Psoas muscle (tissue), 8 donors: ENCODE results near the gene DSCAM. TPM values are rescaled to one million over a fixed set of nuclear protein-coding genes. Genes with fewer than 3 reads are reported as not detected.

ENCODE experiments used
- ATAC-seq, 4 donors: fragments of 200-7000 bp; cut with Tn5 transposase; one replicate each; pipeline ENCODE4 v1.9.1; 2020; ENCODE audit warnings: moderate library complexity in 3 of 4, mild to moderate bottlenecking in 2 of 4
- DNase-seq, 2 donors: peaks; one replicate each; pipeline ENCODE4 v3.0.0-alpha.2; 2020
- H3K27ac ChIP-seq: fragments of 200-600 bp; one replicate; pipeline ENCODE4 v1.8.0; 2022
- H3K27me3 ChIP-seq, 3 donors: fragments of 200-600 bp in 1 of 3; one replicate each; pipeline versions ENCODE4 v1.6.1 to v1.8.0; 2013 to 2022; ENCODE audit warnings: low read length in 2 of 3, mild to moderate bottlenecking in 2 of 3, moderate library complexity in 1 of 3; ENCODE audit not compliant: insufficient read depth in 3 of 3
- H3K36me3 ChIP-seq, 2 donors: fragments of 200-600 bp in 1 of 2; one replicate each; pipeline versions ENCODE4 v1.6.1 to v1.8.0; 2013 to 2022; ENCODE audit warnings: low read depth in 1 of 2, mild to moderate bottlenecking in 1 of 2, moderate library complexity in 1 of 2; ENCODE audit not compliant: insufficient read depth in 1 of 2
- H3K4me1 ChIP-seq: fragments of 200-600 bp; one replicate; pipeline ENCODE4 v1.8.0; 2022
- H3K4me3 ChIP-seq: fragments of 200-600 bp; one replicate; pipeline ENCODE4 v1.8.0; 2022; ENCODE audit warnings: mild to moderate bottlenecking
- H3K9me3 ChIP-seq: fragments of 200-600 bp; one replicate; pipeline ENCODE4 v1.8.0; 2022
- WGBS, 3 donors: extraction: QIAGEN DNeasy Blood & Tissue Kit; methylation state at CpG; one replicate each; pipeline versions ENCODE4 v1.1.6 to v1.1.7; 2013; 5-methylcytosine and 5-hydroxymethylcytosine counted together
- intact Hi-C, 2 donors: fragments of 100-400 bp; cut with DNase I; formaldehyde crosslinking; loops; one replicate each; pipeline versions ENCODE4 v1.11.0 to v1.14.2; 2022
- polyA plus RNA-seq, 3 donors: library from polyadenylated mRNA; stranded (reverse); fragments of 200-250 nt; gene quantifications; one replicate each; pipeline ENCODE4 v1.2.3, GENCODE V29; 2013
- total RNA-seq, 4 donors: library from RNA; stranded (reverse); fragmentation: NEBNext Ultra II Directional in 2 of 4; extraction: Animal tissue kit (Norgen Biotek cat#: 25700) in 2 of 4; gene quantifications; one replicate each; pipeline versions ENCODE4 v1.2.1 to v1.2.4, GENCODE V29; 2021 to 2023
- TF ChIP-seq, protein P1 (sequence below): fragments of 200-600 bp; IDR thresholded peaks from one replicate; pipeline ENCODE4 v1.8.0; 2022; ENCODE audit warnings: antibody characterized with exemption
- donor health status: healthy with polysubstance abuse.
- donor health status: DM: no; HTN: no; CAD: no; lungs with moderate emphysema.
- donor health status: Bipolar disorder and iron deficiency.
- donor health status: healthy.
- donor health status: DM: yes; HTN: yes; CAD: no.
- donor health status: DM: no; HTN: no; CAD: no.
- donor health status: DM: no; HTN: no; CAD: no.
- donor health status: DM: yes; HTN: yes; CAD: no.

The DSCAM gene
- total and polyA plus RNA-seq, 7 donors = 0.03 to 0.04 TPM; not detected in 5

DNA sequence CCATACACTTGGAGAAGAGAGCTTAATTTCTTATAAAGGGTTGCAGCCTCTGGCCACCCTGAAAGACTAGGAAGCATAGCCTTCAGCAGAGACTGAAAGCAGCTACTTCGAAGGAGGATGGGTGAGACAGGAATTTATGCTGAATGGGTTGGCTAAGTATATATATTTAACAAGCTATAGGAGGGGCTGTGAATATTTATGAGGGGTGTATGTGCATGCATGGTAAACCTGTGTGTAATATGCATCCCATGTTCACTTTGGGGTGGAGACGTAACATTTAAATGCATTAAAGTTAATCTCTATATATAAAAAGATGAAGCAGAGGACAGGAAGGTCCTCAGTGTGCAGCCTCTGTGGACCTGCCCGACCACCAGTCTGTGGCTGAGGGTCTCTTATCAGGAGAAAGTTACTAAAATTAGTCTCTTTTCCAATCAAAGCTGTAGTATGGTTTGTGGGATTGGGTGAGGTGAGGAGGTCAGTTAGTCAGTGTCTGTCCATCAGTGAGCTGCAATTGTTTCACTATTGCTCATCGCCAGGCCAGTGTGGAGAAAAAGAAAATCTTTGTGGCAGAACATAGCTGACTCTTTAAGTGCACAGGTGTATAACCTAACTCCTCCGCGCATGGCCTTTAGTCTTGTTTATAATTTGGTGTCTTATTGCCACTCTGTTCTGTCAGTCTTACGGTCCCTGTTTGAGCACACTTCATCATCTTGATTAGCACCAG, 35.4 kb upstream of the DSCAM start:
- H3K36me3 ChIP-seq = no peaks in the 10 kb centered on the region
- ATAC-seq (no peak), DNase-seq (no peak)
- TF ChIP-seq, protein P1, sequence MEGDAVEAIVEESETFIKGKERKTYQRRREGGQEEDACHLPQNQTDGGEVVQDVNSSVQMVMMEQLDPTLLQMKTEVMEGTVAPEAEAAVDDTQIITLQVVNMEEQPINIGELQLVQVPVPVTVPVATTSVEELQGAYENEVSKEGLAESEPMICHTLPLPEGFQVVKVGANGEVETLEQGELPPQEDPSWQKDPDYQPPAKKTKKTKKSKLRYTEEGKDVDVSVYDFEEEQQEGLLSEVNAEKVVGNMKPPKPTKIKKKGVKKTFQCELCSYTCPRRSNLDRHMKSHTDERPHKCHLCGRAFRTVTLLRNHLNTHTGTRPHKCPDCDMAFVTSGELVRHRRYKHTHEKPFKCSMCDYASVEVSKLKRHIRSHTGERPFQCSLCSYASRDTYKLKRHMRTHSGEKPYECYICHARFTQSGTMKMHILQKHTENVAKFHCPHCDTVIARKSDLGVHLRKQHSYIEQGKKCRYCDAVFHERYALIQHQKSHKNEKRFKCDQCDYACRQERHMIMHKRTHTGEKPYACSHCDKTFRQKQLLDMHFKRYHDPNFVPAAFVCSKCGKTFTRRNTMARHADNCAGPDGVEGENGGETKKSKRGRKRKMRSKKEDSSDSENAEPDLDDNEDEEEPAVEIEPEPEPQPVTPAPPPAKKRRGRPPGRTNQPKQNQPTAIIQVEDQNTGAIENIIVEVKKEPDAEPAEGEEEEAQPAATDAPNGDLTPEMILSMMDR = no peak
- no peaks in the 10 kb centered on the region for H3K4me1 ChIP-seq
- no peak overlapping the region for H3K4me3 ChIP-seq
- 85 to 86% (median 86%) methylated on average over 7 of the region's 7 CpGs for WGBS, 3 donors
- H3K27me3 ChIP-seq = peaks cover 0 to 2% (median 0%) of the 10 kb centered on the region in 3 donors
- no peaks in the 10 kb centered on the region for H3K9me3 ChIP-seq
- intact Hi-C loops = no loop called here
- H3K27ac ChIP-seq = no peak overlapping the region

DNA sequence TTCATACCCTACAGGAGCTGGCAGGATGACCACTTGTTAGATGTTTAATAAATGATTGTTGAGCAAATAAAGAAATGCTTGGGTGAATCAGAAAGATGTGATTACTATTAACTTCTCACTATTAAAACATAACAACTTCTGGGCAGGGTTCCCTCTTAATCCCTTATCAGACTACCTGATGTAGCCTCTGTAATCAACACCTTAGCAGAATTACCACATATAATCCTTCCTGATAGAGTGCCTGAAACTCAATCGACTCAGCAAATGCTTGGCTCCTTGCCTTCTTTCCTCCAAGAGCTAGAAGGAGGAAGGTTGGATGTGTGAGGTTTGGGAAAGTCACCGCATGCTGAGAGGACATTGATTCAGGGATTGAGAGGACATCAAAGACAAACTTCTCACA, 34.8 kb upstream of the DSCAM start:
- Histone ChIP-seq H3K27ac (no peak overlapping the region), H3K4me1 (no peaks in the 10 kb centered on the region), H3K36me3 (no peaks in the 10 kb centered on the region), H3K4me3 (no peak overlapping the region), H3K27me3 (peaks cover 0 to 2% (median 0%) of the 10 kb centered on the region in 3 donors), H3K9me3 (no peaks in the 10 kb centered on the region)
- DNase-seq (no peak), ATAC-seq (no peak)
- TF ChIP-seq, protein P1 = no peak
- intact Hi-C loops = no loop called here
- 62 to 73% (median 67%) methylated on average over 2 of the region's 2 CpGs for WGBS, 3 donors

DNA sequence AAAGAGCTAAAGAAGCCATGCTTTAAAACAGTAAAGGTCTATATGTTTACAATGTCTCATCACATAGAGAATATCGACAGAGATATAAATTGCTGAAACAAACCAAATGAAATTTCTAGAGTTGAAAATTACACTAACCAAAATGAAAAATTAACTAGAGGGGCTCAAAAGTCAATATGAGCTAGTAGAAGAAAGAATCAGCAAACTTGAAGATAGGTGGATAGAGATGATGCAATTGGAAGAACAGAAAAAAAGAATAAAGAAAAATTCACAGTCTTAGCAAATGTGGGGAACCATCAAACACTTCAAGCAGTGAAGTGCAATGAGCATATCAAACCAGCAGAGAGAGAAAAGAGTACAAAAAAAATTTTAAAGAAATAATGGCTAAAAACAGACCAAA, 24.1 kb upstream of the DSCAM start:
- TF ChIP-seq, protein P1 = no peak
- WGBS, 3 donors = 84 to 97% (median 95%) methylated on average over 1 of the region's 1 CpG
- H3K9me3 ChIP-seq = peaks cover 8% of the 10 kb centered on the region
- no peaks in the 10 kb centered on the region for H3K4me1 ChIP-seq
- DNase-seq = no peak
- peaks cover 0 to 3% (median 0%) of the 10 kb centered on the region in 3 donors for H3K27me3 ChIP-seq
- no peaks in the 10 kb centered on the region for H3K36me3 ChIP-seq
- intact Hi-C loops = no loop called here
- no peak overlapping the region for H3K27ac ChIP-seq
- H3K4me3 ChIP-seq = no peak overlapping the region
- no peak for ATAC-seq

DNA sequence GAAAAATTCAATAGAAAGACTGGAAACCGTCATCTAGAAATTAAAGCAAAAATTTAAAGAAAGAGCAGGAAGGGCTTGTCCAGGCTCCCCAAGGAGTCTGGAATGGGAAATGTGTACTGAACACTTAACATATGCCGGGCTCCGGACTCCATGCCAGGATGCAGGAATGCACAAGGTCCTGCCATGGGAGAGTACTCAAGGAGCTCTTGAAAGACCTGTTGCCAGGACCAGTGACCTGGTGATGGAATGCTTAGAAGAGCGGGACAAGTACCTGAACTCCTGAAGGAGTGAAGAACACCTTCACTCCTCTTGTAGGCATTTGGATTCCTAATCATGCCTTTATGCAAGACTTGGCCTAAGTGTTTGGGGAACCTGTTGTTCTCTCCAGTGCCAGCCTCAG, 16.9 kb upstream of the DSCAM start:
- 76 to 77% (median 77%) methylated on average over 4 of the region's 4 CpGs for WGBS, 3 donors
- H3K4me3 ChIP-seq = no peak overlapping the region
- H3K36me3 ChIP-seq = no peaks in the 10 kb centered on the region
- H3K27me3 ChIP-seq = peaks cover 0 to 3% (median 0%) of the 10 kb centered on the region in 3 donors
- H3K27ac ChIP-seq = no peak overlapping the region
- no peaks in the 10 kb centered on the region for H3K9me3 ChIP-seq
- no peak for ATAC-seq
- no peaks in the 10 kb centered on the region for H3K4me1 ChIP-seq
- DNase-seq = no peak
- intact Hi-C loops = no loop called here
- TF ChIP-seq, protein P1 = no peak

DNA sequence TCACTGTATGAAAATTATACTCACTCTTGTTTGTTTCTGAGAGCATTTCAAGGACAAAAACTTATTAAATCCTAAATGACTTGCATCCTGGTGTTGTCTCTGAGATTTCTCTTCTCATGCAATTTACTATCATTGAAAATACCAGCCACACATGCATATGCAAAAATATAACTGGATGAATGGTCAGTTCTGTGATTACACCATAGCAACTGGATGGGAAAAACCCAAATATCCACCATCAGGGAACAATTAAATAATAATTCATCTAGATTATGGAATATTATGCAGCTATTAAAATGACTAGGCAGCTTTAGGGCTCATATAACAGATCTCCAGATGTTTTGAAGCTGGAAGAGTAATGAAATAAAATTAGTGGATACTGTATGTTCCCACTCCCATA, 11.6 kb upstream of the DSCAM start:
- intact Hi-C loops = no loop called here
- TF ChIP-seq, protein P1 = no peak
- no peaks in the 10 kb centered on the region for H3K4me1 ChIP-seq
- no peaks in the 10 kb centered on the region for H3K9me3 ChIP-seq
- DNase-seq (no peak), ATAC-seq (no peak)
- no peaks in the 10 kb centered on the region for H3K36me3 ChIP-seq
- H3K4me3 ChIP-seq = no peak overlapping the region
- no peak overlapping the region for H3K27ac ChIP-seq
- H3K27me3 ChIP-seq = no peaks in the 10 kb centered on the region
